ENCODE data around the gene DZANK1.
A peak's percentile ranks its signal among the peaks of the same experiment; 100 is the strongest.

Gene DZANK1

GRCh38 chr20:18497603-18498002, 30.8 kb upstream of the DZANK1 start:
- no peak overlapping the region for H3K27ac ChIP-seq (ENCODE audit: low read depth, low read length)

GRCh38 chr20:18496740-18497592, 30.1 kb upstream of the DZANK1 start, which contains the start of gene RBBP9:
Gene RBBP9, minus strand, starts transcription at chr20:18497225. Its CDS starts 58 bp downstream, at chr20:18497167.
- H3K4me3 ChIP-seq (ENCODE audit: low read depth in 1 of 2, low read length in 2 of 2) = peak within 1 kb of the TSS; percentile 96 to 97
- H3K9me3 ChIP-seq (ENCODE audit: control insufficient read depth in 1 of 2, low read length in 2 of 2) = no peaks in the 10 kb centered on the region
- peaks cover 7 to 19% of the 10 kb centered on the region in 2 donors for H3K4me1 ChIP-seq (ENCODE audit: control insufficient read depth in 1 of 2, insufficient read depth in 2 of 2, low read length in 2 of 2)
- H3K36me3 ChIP-seq (ENCODE audit: control insufficient read depth in 1 of 2, insufficient read depth in 2 of 2, low read length in 2 of 2) = peaks cover 4 to 17% of the 10 kb centered on the region in 2 donors
- peak within 1 kb of the TSS; percentile 22 for H3K27ac ChIP-seq (ENCODE audit: low read depth, low read length)
- H3K9ac ChIP-seq (ENCODE audit: low read depth in 1 of 2, low read length in 2 of 2) = peak within 1 kb of the TSS; percentile 87 to 95
- H3K27me3 ChIP-seq (ENCODE audit: control insufficient read depth in 1 of 2, insufficient read depth in 2 of 2, low read length in 2 of 2) = no peaks in the 10 kb centered on the region

More at GRCh38 chr20:18497603-18498002, 30.8 kb upstream of the DZANK1 start:
- H3K9ac ChIP-seq (ENCODE audit: low read depth in 1 of 2, low read length in 2 of 2) = no peak overlapping the region
- peaks cover 7 to 19% of the 10 kb centered on the region in 2 donors for H3K4me1 ChIP-seq (ENCODE audit: control insufficient read depth in 1 of 2, insufficient read depth in 2 of 2, low read length in 2 of 2)
- no peaks in the 10 kb centered on the region for H3K9me3 ChIP-seq (ENCODE audit: control insufficient read depth in 1 of 2, low read length in 2 of 2)
- peak overlapping the region in 1 of 2 donors; percentile 96 for H3K4me3 ChIP-seq (ENCODE audit: low read depth in 1 of 2, low read length in 2 of 2)
- peaks cover 0 to 13% of the 10 kb centered on the region in 2 donors for H3K36me3 ChIP-seq (ENCODE audit: control insufficient read depth in 1 of 2, insufficient read depth in 2 of 2, low read length in 2 of 2)
- H3K27me3 ChIP-seq (ENCODE audit: control insufficient read depth in 1 of 2, insufficient read depth in 2 of 2, low read length in 2 of 2) = no peaks in the 10 kb centered on the region

- H3K36me3 ChIP-seq (ENCODE audit: control insufficient read depth in 1 of 2, insufficient read depth in 2 of 2, low read length in 2 of 2) = peaks cover 7 to 17% of the 10 kb centered on the region in 2 donors
- no peak overlapping the region for H3K27ac ChIP-seq (ENCODE audit: low read depth, low read length)
- H3K4me1 ChIP-seq (ENCODE audit: control insufficient read depth in 1 of 2, insufficient read depth in 2 of 2, low read length in 2 of 2) = peaks cover 7 to 19% of the 10 kb centered on the region in 2 donors
- no peaks in the 10 kb centered on the region for H3K27me3 ChIP-seq (ENCODE audit: control insufficient read depth in 1 of 2, insufficient read depth in 2 of 2, low read length in 2 of 2)
- H3K9ac ChIP-seq (ENCODE audit: low read depth in 1 of 2, low read length in 2 of 2) = peak overlapping the region; percentile 87 to 95
- peak overlapping the region; percentile 96 to 97 for H3K4me3 ChIP-seq (ENCODE audit: low read depth in 1 of 2, low read length in 2 of 2)
- H3K9me3 ChIP-seq (ENCODE audit: control insufficient read depth in 1 of 2, low read length in 2 of 2) = no peaks in the 10 kb centered on the region
These were observed 29.2 kb upstream of the DZANK1 start for GRCh38 chr20:18496042-18496441.

GRCh38 chr20:18488301-18488700, 21.5 kb upstream of the DZANK1 start:
- peaks cover 21 to 48% of the 10 kb centered on the region in 2 donors for H3K36me3 ChIP-seq (ENCODE audit: control insufficient read depth in 1 of 2, insufficient read depth in 2 of 2, low read length in 2 of 2)
- H3K27me3 ChIP-seq (ENCODE audit: control insufficient read depth in 1 of 2, insufficient read depth in 2 of 2, low read length in 2 of 2) = no peaks in the 10 kb centered on the region

GRCh38 chr20:18481596-18481995, 14.8 kb upstream of the DZANK1 start:
- Histone ChIP-seq H3K27me3 (ENCODE audit: control insufficient read depth in 1 of 2, insufficient read depth in 2 of 2, low read length in 2 of 2) (no peaks in the 10 kb centered on the region), H3K36me3 (ENCODE audit: control insufficient read depth in 1 of 2, insufficient read depth in 2 of 2, low read length in 2 of 2) (peaks cover 14 to 61% of the 10 kb centered on the region in 2 donors), H3K27ac (ENCODE audit: low read depth, low read length) (no peak overlapping the region), H3K4me3 (ENCODE audit: low read depth in 1 of 2, low read length in 2 of 2) (no peak overlapping the region), H3K9me3 (ENCODE audit: control insufficient read depth in 1 of 2, low read length in 2 of 2) (no peaks in the 10 kb centered on the region), H3K9ac (ENCODE audit: low read depth in 1 of 2, low read length in 2 of 2) (no peak overlapping the region), H3K4me1 (ENCODE audit: control insufficient read depth in 1 of 2, insufficient read depth in 2 of 2, low read length in 2 of 2) (no peaks in the 10 kb centered on the region)

More at GRCh38 chr20:18488301-18488700, 21.5 kb upstream of the DZANK1 start:
- H3K9ac ChIP-seq (ENCODE audit: low read depth in 1 of 2, low read length in 2 of 2) = no peak overlapping the region
- no peak overlapping the region for H3K27ac ChIP-seq (ENCODE audit: low read depth, low read length)
- H3K4me1 ChIP-seq (ENCODE audit: control insufficient read depth in 1 of 2, insufficient read depth in 2 of 2, low read length in 2 of 2) = no peaks in the 10 kb centered on the region
- H3K9me3 ChIP-seq (ENCODE audit: control insufficient read depth in 1 of 2, low read length in 2 of 2) = no peaks in the 10 kb centered on the region
- no peak overlapping the region for H3K4me3 ChIP-seq (ENCODE audit: low read depth in 1 of 2, low read length in 2 of 2)

GRCh38 chr20:18477821-18478220, 11.0 kb upstream of the DZANK1 start:
- Histone ChIP-seq H3K4me1 (ENCODE audit: control insufficient read depth in 1 of 2, insufficient read depth in 2 of 2, low read length in 2 of 2) (no peaks in the 10 kb centered on the region), H3K36me3 (ENCODE audit: control insufficient read depth in 1 of 2, insufficient read depth in 2 of 2, low read length in 2 of 2) (peaks cover 14 to 61% of the 10 kb centered on the region in 2 donors), H3K4me3 (ENCODE audit: low read depth in 1 of 2, low read length in 2 of 2) (no peak overlapping the region), H3K9ac (ENCODE audit: low read depth in 1 of 2, low read length in 2 of 2) (no peak overlapping the region), H3K27ac (ENCODE audit: low read depth, low read length) (no peak overlapping the region), H3K9me3 (ENCODE audit: control insufficient read depth in 1 of 2, low read length in 2 of 2) (no peaks in the 10 kb centered on the region), H3K27me3 (ENCODE audit: control insufficient read depth in 1 of 2, insufficient read depth in 2 of 2, low read length in 2 of 2) (no peaks in the 10 kb centered on the region)

- Histone ChIP-seq H3K27me3 (ENCODE audit: control insufficient read depth in 1 of 2, insufficient read depth in 2 of 2, low read length in 2 of 2) (no peaks in the 10 kb centered on the region), H3K9ac (ENCODE audit: low read depth in 1 of 2, low read length in 2 of 2) (no peak overlapping the region), H3K4me1 (ENCODE audit: control insufficient read depth in 1 of 2, insufficient read depth in 2 of 2, low read length in 2 of 2) (no peaks in the 10 kb centered on the region), H3K4me3 (ENCODE audit: low read depth in 1 of 2, low read length in 2 of 2) (no peak overlapping the region), H3K27ac (ENCODE audit: low read depth, low read length) (no peak overlapping the region), H3K9me3 (ENCODE audit: control insufficient read depth in 1 of 2, low read length in 2 of 2) (no peaks in the 10 kb centered on the region), H3K36me3 (ENCODE audit: control insufficient read depth in 1 of 2, insufficient read depth in 2 of 2, low read length in 2 of 2) (peaks cover 10 to 55% of the 10 kb centered on the region in 2 donors)
These were observed 10.4 kb upstream of the DZANK1 start for GRCh38 chr20:18477218-18477617.

GRCh38 chr20:18466574-18466893, 296 bp downstream of the DZANK1 start:
- Histone ChIP-seq H3K4me1 (ENCODE audit: control insufficient read depth in 1 of 2, insufficient read depth in 2 of 2, low read length in 2 of 2) (peaks cover 13 to 16% of the 10 kb centered on the region in 2 donors), H3K27me3 (ENCODE audit: control insufficient read depth in 1 of 2, insufficient read depth in 2 of 2, low read length in 2 of 2) (no peaks in the 10 kb centered on the region), H3K36me3 (ENCODE audit: control insufficient read depth in 1 of 2, insufficient read depth in 2 of 2, low read length in 2 of 2) (peaks cover 0 to 2% of the 10 kb centered on the region in 2 donors), H3K4me3 (ENCODE audit: low read depth in 1 of 2, low read length in 2 of 2) (peak overlapping the region; percentile 97 to 99), H3K9ac (ENCODE audit: low read depth in 1 of 2, low read length in 2 of 2) (peak overlapping the region; percentile 29 to 41), H3K9me3 (ENCODE audit: control insufficient read depth in 1 of 2, low read length in 2 of 2) (no peaks in the 10 kb centered on the region), H3K27ac (ENCODE audit: low read depth, low read length) (no peak overlapping the region)

- H3K9me3 ChIP-seq (ENCODE audit: control insufficient read depth in 1 of 2, low read length in 2 of 2) = no peaks in the 10 kb centered on the region
- peaks cover 0 to 2% of the 10 kb centered on the region in 2 donors for H3K36me3 ChIP-seq (ENCODE audit: control insufficient read depth in 1 of 2, insufficient read depth in 2 of 2, low read length in 2 of 2)
- H3K27me3 ChIP-seq (ENCODE audit: control insufficient read depth in 1 of 2, insufficient read depth in 2 of 2, low read length in 2 of 2) = no peaks in the 10 kb centered on the region
- no peak overlapping the region for H3K27ac ChIP-seq (ENCODE audit: low read depth, low read length)
- H3K9ac ChIP-seq (ENCODE audit: low read depth in 1 of 2, low read length in 2 of 2) = peak overlapping the region in 1 of 2 donors; percentile 29
- peak overlapping the region; percentile 97 to 99 for H3K4me3 ChIP-seq (ENCODE audit: low read depth in 1 of 2, low read length in 2 of 2)
- peaks cover 13 to 16% of the 10 kb centered on the region in 2 donors for H3K4me1 ChIP-seq (ENCODE audit: control insufficient read depth in 1 of 2, insufficient read depth in 2 of 2, low read length in 2 of 2)
These were observed 1.2 kb downstream of the DZANK1 start for GRCh38 chr20:18465536-18466200.

- H3K27ac ChIP-seq (ENCODE audit: low read depth, low read length) = no peak overlapping the region
- H3K9ac ChIP-seq (ENCODE audit: low read depth in 1 of 2, low read length in 2 of 2) = no peak overlapping the region
- no peaks in the 10 kb centered on the region for H3K27me3 ChIP-seq (ENCODE audit: control insufficient read depth in 1 of 2, insufficient read depth in 2 of 2, low read length in 2 of 2)
- no peaks in the 10 kb centered on the region for H3K36me3 ChIP-seq (ENCODE audit: control insufficient read depth in 1 of 2, insufficient read depth in 2 of 2, low read length in 2 of 2)
- H3K4me3 ChIP-seq (ENCODE audit: low read depth in 1 of 2, low read length in 2 of 2) = no peak overlapping the region
- peaks cover 0 to 6% of the 10 kb centered on the region in 2 donors for H3K9me3 ChIP-seq (ENCODE audit: control insufficient read depth in 1 of 2, low read length in 2 of 2)
- no peaks in the 10 kb centered on the region for H3K4me1 ChIP-seq (ENCODE audit: control insufficient read depth in 1 of 2, insufficient read depth in 2 of 2, low read length in 2 of 2)
These were observed 10.2 kb downstream of the DZANK1 start for GRCh38 chr20:18456600-18456999.
